OCI-LY1 (cell line): ENCODE results near the gene ROR1.

ENCODE experiments used
- H2AFZ ChIP-seq: fragments of 200-600 bp; sonication (generic), shearing (Covaris generic); 2 replicates; pipeline ENCODE4 v1.6.0; 2014; ENCODE audit warnings: antibody characterized with exemption, mild to moderate bottlenecking, low read length
- H3F3A ChIP-seq: fragments of 200-600 bp; sonication (generic), shearing (Covaris generic); 2 replicates; pipeline ENCODE4 v1.6.0; 2014; ENCODE audit warnings: mild to moderate bottlenecking, antibody characterized with exemption, low read length, moderate library complexity; ENCODE audit not compliant: insufficient read depth
- H3K27ac ChIP-seq: fragments of 200-600 bp; sonication (generic); 2 replicates; pipeline ENCODE4 v1.5.1; 2014; ENCODE audit warnings: low read length, mixed run types, mild to moderate bottlenecking, low read depth; ENCODE audit not compliant: poor library complexity, severe bottlenecking
- H3K27me3 ChIP-seq: fragments of 200-600 bp; sonication (generic); 2 replicates; pipeline ENCODE4 v1.6.0; 2014; ENCODE audit warnings: antibody characterized with exemption, mild to moderate bottlenecking, low read length, moderate library complexity; ENCODE audit not compliant: insufficient read depth
- H3K36me3 ChIP-seq: fragments of 200-600 bp; sonication (generic); 2 replicates; pipeline ENCODE4 v1.6.1; 2014; ENCODE audit warnings: mild to moderate bottlenecking, antibody characterized with exemption, low read length, moderate library complexity, mixed read lengths; ENCODE audit not compliant: insufficient read depth
- H3K4me1 ChIP-seq: fragments of 200-600 bp; sonication (generic); 2 replicates; pipeline ENCODE4 v1.5.1; 2014; ENCODE audit warnings: mild to moderate bottlenecking, low read length, moderate library complexity; ENCODE audit not compliant: insufficient read depth, severe bottlenecking
- H3K4me2 ChIP-seq: fragments of 200-600 bp; sonication (generic), shearing (Covaris generic); 2 replicates; pipeline ENCODE4 v1.6.1; 2014; ENCODE audit warnings: low read length
- H3K4me3 ChIP-seq: fragments of 200-600 bp; sonication (generic); 2 replicates; pipeline ENCODE4 v1.5.1; 2014; ENCODE audit warnings: low read length, low read depth, mild to moderate bottlenecking, mixed read lengths; ENCODE audit not compliant: poor library complexity, severe bottlenecking
- H3K79me2 ChIP-seq: fragments of 200-600 bp; shearing (Covaris generic); 2 replicates; pipeline ENCODE4 v1.6.1; 2016; ENCODE audit warnings: mixed run types, low read length, mixed read lengths; ENCODE audit not compliant: insufficient read depth
- H3K9ac ChIP-seq: fragments of 200-600 bp; sonication (generic), shearing (Covaris generic); 2 replicates; pipeline ENCODE4 v1.6.1; 2014; ENCODE audit warnings: mild to moderate bottlenecking, low read length, mixed read lengths
- H3K9me2 ChIP-seq: fragments of 200-600 bp; sonication (generic), shearing (Covaris generic); 2 replicates; pipeline ENCODE4 v1.6.1; 2014; ENCODE audit warnings: low read depth, mild to moderate bottlenecking, low read length, mixed read lengths
- H3K9me3 ChIP-seq: fragments of 200-600 bp; shearing (Covaris generic); 2 replicates; pipeline ENCODE4 v1.6.1; 2014; ENCODE audit warnings: low read length, mixed read lengths
- H4K20me1 ChIP-seq: fragments of 200-600 bp; sonication (generic), shearing (Covaris generic); 2 replicates; pipeline ENCODE4 v1.6.0; 2016; ENCODE audit warnings: mild to moderate bottlenecking, low read length; ENCODE audit not compliant: insufficient read depth
- EZH2 ChIP-seq: fragments of 200-600 bp; sonication (generic), shearing (Covaris generic); IDR thresholded peaks from 2 replicates; pipeline ENCODE4 v1.8.0; 2017; ENCODE audit warnings: borderline replicate concordance, mixed run types, mild to moderate bottlenecking, antibody characterized with exemption, low read length, moderate library complexity, mixed read lengths
- TF ChIP-seq, protein P1 (sequence below): fragments of 200-600 bp; sonication (generic), shearing (Covaris generic); IDR thresholded peaks from 2 replicates; pipeline ENCODE4 v1.5.1; 2017; ENCODE audit warnings: mild to moderate bottlenecking, antibody characterized with exemption, low read length, moderate library complexity, mixed read lengths

ROR1 gene

DNA sequence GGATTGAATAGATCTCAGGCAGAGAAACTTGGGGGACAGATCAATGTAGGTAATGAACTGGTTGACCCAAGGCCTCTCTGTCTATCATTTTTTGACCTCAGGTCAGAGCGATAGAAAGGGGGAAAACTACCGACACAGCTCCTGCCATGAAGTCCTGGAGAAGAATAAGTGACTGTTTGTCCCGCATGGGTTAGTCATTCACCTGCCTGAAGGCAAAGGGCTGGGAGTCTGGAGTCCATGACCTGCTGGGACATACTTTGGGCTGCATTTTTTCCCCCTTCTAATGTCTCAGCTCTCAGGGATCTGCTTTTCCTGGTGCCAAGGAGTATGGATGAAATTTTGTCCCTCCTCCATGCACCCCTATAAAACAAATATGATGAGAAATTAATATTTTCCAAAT is 1.6 kb upstream of the ROR1 start:
- Histone ChIP-seq H2AFZ (no peak overlapping the region), H3K4me2 (no peak overlapping the region)

DNA sequence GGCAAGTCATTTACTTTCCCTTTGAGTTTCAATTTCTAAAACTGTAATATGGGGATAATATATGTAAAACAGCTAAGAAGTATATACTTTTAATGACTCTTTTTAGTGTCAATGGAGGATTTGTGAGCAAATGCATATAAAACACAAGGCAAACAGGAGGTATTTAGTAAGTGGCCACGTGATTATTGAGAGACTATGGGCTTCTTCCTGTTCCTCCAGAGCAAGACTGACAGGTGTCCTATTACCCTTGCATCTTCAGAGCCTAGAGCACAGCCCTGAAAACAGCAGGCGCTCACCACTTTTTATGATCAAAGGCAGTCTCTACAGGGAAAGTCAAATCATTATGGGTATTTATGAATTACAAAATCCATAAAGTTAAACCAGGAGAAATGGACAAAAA is 941 bp upstream of the ROR1 start:
- no peaks in the 10 kb centered on the region for H3K36me3 ChIP-seq
- H3K79me2 ChIP-seq: no peaks in the 10 kb centered on the region
- H2AFZ ChIP-seq: no peak overlapping the region
- no peak overlapping the region for H3K4me2 ChIP-seq
- no peak overlapping the region for H3K9ac ChIP-seq
- no peaks in the 10 kb centered on the region for H3K4me1 ChIP-seq
- H4K20me1 ChIP-seq: no peaks in the 10 kb centered on the region
- H3K4me3 ChIP-seq: no peak overlapping the region
- TF ChIP-seq, protein P1, sequence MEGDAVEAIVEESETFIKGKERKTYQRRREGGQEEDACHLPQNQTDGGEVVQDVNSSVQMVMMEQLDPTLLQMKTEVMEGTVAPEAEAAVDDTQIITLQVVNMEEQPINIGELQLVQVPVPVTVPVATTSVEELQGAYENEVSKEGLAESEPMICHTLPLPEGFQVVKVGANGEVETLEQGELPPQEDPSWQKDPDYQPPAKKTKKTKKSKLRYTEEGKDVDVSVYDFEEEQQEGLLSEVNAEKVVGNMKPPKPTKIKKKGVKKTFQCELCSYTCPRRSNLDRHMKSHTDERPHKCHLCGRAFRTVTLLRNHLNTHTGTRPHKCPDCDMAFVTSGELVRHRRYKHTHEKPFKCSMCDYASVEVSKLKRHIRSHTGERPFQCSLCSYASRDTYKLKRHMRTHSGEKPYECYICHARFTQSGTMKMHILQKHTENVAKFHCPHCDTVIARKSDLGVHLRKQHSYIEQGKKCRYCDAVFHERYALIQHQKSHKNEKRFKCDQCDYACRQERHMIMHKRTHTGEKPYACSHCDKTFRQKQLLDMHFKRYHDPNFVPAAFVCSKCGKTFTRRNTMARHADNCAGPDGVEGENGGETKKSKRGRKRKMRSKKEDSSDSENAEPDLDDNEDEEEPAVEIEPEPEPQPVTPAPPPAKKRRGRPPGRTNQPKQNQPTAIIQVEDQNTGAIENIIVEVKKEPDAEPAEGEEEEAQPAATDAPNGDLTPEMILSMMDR: no peak
- no peak for TF ChIP-seq EZH2
- H3K27ac ChIP-seq: no peak overlapping the region
- H3F3A ChIP-seq: no peaks in the 10 kb centered on the region
- H3K27me3 ChIP-seq: no peaks in the 10 kb centered on the region
- no peaks in the 10 kb centered on the region for H3K9me2 ChIP-seq
- H3K9me3 ChIP-seq: no peaks in the 10 kb centered on the region

More for the DNA sequence above, 1.6 kb upstream of the ROR1 start:
- Histone ChIP-seq H3K36me3 (no peaks in the 10 kb centered on the region), H3K9ac (no peak overlapping the region), H3K79me2 (no peaks in the 10 kb centered on the region), H3K9me2 (no peaks in the 10 kb centered on the region), H3F3A (no peaks in the 10 kb centered on the region), H4K20me1 (no peaks in the 10 kb centered on the region), H3K4me1 (no peaks in the 10 kb centered on the region), H3K9me3 (no peaks in the 10 kb centered on the region), H3K4me3 (no peak overlapping the region), H3K27ac (no peak overlapping the region), H3K27me3 (no peaks in the 10 kb centered on the region)
- TF ChIP-seq, protein P1: no peak
- no peak for TF ChIP-seq EZH2

DNA sequence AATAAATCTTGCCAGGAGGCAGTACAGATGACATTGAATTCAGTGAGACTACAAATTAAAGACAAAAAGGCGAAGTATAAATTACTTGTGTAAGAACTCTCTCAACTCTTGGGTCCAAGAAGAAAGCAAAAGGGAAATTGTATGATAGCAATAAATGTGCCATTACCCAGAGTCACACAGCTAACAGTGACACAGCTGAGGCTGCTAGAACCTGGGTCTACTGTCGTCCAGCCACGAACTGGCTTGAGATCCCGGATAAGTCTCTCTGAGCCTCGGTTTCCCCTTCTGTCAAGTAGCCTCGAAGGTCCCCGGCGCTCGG is 362 bp upstream of the ROR1 start:
- Histone ChIP-seq H3K36me3 (no peaks in the 10 kb centered on the region), H3K9me2 (no peaks in the 10 kb centered on the region), H3K4me2 (no peak overlapping the region), H3K27me3 (no peaks in the 10 kb centered on the region), H3K27ac (no peak overlapping the region), H2AFZ (no peak overlapping the region), H4K20me1 (no peaks in the 10 kb centered on the region), H3K79me2 (no peaks in the 10 kb centered on the region), H3K4me3 (no peak overlapping the region), H3K9me3 (no peaks in the 10 kb centered on the region), H3K9ac (no peak overlapping the region), H3K4me1 (no peaks in the 10 kb centered on the region), H3F3A (no peaks in the 10 kb centered on the region)
- no peak for TF ChIP-seq EZH2

DNA sequence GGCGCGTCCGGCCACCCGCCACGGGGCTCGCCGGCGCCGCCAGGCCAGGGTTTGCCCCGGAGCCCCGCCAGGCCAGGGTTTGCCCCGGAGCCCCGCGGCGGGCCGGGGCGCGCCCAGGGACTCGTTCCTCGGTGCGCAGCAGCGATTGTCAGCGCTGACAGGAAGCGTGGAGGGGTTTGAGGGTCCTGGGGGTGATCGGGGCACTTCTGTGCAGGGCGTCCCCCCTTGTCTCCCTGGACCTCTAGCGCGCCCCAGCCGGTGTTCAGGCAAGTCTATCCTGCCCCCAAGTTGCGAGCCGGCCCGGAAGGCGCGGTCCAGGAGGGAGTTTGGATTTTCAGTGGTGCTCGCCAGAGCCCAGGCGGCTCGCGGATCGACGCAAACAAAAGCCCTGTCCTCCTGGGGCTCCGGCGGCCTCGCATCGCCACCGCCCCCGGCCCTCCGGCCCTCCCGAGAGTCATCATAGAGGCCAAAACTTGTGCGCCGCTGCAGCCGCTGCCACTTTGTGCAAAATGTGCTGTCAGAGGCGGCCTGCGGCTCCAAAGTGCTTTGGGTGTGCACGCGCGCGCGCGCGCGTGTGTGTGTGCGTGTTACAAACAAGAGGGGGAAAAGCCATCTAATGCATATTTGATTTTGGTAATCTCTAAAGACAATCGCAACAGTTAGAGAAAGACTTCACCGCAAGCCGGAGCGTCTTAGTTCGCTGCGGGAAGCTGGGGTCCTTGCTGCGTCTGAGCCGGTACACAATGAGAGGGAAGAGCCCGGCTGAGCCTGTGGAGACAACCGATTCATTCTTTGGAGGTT is 1.0 kb downstream of the ROR1 start:
- no peak overlapping the region for H3K27ac ChIP-seq
- H2AFZ ChIP-seq: no peak overlapping the region
- H3K4me1 ChIP-seq: no peaks in the 10 kb centered on the region
- no peak overlapping the region for H3K9ac ChIP-seq
- no peaks in the 10 kb centered on the region for H3K9me2 ChIP-seq
- no peaks in the 10 kb centered on the region for H3F3A ChIP-seq
- H3K4me3 ChIP-seq: no peak overlapping the region
- TF ChIP-seq, protein P1: no peak
- TF ChIP-seq EZH2: no peak
- H3K4me2 ChIP-seq: no peak overlapping the region
- H3K79me2 ChIP-seq: no peaks in the 10 kb centered on the region
- no peaks in the 10 kb centered on the region for H4K20me1 ChIP-seq
- no peaks in the 10 kb centered on the region for H3K36me3 ChIP-seq
- no peaks in the 10 kb centered on the region for H3K27me3 ChIP-seq
- no peaks in the 10 kb centered on the region for H3K9me3 ChIP-seq
